Measurements from ENCODE around the gene ACP2. TPM values are rescaled to one million over a fixed set of nuclear protein-coding genes. Genes with fewer than 3 reads are reported as not detected.

Gene ACP2
- total RNA-seq, 1 experiment from 2014 or later: 24.2 TPM

- no peaks in the 10 kb centered on the region for H3K27me3 ChIP-seq (ENCODE audit: control insufficient read depth, insufficient read depth, low read length)
- peak; percentile 52 for DNase-seq
- peaks cover 10% of the 10 kb centered on the region for H3K36me3 ChIP-seq (replicated peaks; ENCODE audit: control insufficient read depth, insufficient read depth, low read length)
- H3K4me3 ChIP-seq (ENCODE audit: insufficient read depth, low read depth, low read length): no peak overlapping the region
Observed at GRCh38 chr11:47272706-47273105, 24.1 kb upstream of the ACP2 start.

DNA sequence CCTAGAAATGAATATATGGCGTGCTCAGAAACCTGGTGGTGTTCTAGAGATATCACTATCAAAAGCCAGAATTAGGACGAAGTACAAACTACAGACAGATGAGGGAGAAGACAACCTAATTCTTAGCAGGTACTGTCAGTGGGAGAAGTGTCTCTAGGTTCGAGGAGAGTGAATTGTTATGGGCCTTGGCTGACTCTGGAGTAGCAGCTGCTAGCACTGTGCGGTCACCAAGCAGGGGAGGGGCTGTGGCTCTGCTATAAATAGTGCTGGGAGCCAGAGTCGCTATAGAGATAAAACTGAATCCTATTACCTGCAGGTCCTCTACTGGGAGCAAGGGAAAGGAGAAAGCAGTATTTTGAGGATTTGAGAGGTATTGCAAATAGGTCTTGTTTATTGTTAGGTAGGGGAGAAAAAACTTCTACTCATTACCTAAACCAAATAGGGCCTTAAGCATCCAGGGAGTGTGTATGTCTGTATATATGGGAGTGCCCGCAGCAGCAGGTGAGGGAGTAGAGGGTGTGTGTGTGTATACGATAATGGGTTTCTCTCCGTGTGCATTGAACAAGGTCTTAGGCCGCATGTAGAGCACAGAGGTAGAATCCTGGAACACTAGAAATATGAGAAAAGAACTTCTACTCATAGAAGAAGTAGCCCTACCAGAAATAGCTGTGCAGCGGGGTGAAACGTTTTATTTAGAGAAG, 23.5 kb upstream of the ACP2 start:
- DNase-seq: no peak
- H3K36me3 ChIP-seq (replicated peaks; ENCODE audit: control insufficient read depth, insufficient read depth, low read length): peaks cover 10% of the 10 kb centered on the region
- H3K4me3 ChIP-seq (ENCODE audit: insufficient read depth, low read depth, low read length): no peak overlapping the region
- no peaks in the 10 kb centered on the region for H3K27me3 ChIP-seq (ENCODE audit: control insufficient read depth, insufficient read depth, low read length)

DNA sequence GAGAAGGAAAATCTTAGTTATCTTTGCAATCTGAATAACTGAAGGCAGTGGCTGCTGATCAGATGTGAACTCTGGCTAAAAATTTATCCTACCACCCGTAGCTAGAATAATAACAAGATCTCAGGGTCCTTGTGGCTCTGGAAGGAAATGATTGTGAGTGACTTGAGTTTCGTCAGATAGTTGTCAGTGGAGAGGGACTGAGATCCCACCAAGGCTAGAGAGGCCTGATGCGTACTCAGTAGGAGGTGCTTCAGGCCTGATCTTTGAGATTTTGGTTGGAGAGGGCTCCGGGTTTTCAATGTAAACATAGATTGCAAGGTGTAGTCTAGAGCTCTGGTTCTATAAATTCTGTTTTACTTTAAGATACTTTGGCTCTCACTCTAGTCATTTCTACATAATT, 22.7 kb upstream of the ACP2 start:
- Histone ChIP-seq H3K4me3 (ENCODE audit: insufficient read depth, low read depth, low read length) (no peak overlapping the region), H3K27me3 (ENCODE audit: control insufficient read depth, insufficient read depth, low read length) (no peaks in the 10 kb centered on the region), H3K36me3 (replicated peaks; ENCODE audit: control insufficient read depth, insufficient read depth, low read length) (peaks cover 6% of the 10 kb centered on the region)
- DNase-seq: no peak

- H3K27me3 ChIP-seq (ENCODE audit: control insufficient read depth, insufficient read depth, low read length): no peaks in the 10 kb centered on the region
- H3K36me3 ChIP-seq (replicated peaks; ENCODE audit: control insufficient read depth, insufficient read depth, low read length): no peaks in the 10 kb centered on the region; the same call in none of the 2 replicates
- peak overlapping the region; percentile 82 for H3K4me3 ChIP-seq (ENCODE audit: insufficient read depth, low read depth, low read length)
- DNase-seq: peak; percentile 91
Observed at GRCh38 chr11:47270331-47271271, 22.0 kb upstream of the ACP2 start.

DNA sequence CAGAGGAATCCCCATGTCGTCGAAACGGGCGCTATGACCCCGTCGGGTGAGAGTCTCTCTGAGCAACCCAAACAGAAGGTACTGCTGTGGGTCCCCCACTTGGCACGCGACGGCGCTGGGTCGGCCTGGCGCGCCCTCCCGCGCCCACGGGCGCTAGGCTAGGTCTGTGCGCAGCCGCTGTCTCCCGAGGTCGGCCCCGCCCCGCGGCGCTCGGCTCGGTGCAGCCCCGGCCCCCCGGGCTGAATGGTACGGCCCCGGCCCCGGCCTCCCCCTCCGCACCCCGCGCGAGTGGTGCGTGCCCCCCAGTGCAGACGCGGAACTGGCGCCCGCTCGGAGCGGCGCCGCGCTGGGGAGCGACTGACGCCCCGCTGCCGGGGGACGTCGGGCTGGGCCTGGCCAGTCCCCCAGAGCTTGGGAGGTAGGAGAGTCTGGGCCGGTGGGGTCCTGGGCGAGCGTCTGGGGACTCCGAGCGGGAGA, 21.3 kb upstream of the ACP2 start, which contains the start of gene MADD:
Gene MADD (plus strand): TSS at position 305 of the 477 bp plus-strand sequence.
- H3K27me3 ChIP-seq (ENCODE audit: control insufficient read depth, insufficient read depth, low read length): no peaks in the 10 kb centered on the region
- no peaks in the 10 kb centered on the region; the same call in none of the 2 replicates for H3K36me3 ChIP-seq (replicated peaks; ENCODE audit: control insufficient read depth, insufficient read depth, low read length)
- DNase-seq: peak; percentile 95
- peak within 1 kb of the TSS; percentile 82 for H3K4me3 ChIP-seq (ENCODE audit: insufficient read depth, low read depth, low read length)

- Histone ChIP-seq H3K4me3 (ENCODE audit: insufficient read depth, low read depth, low read length) (peak overlapping the region; percentile 82), H3K36me3 (replicated peaks; ENCODE audit: control insufficient read depth, insufficient read depth, low read length) (no peaks in the 10 kb centered on the region; the same call in 1 of the 2 replicates), H3K27me3 (ENCODE audit: control insufficient read depth, insufficient read depth, low read length) (no peaks in the 10 kb centered on the region)
- peak; percentile 98 for DNase-seq
Observed at GRCh38 chr11:47269002-47269828, 20.6 kb upstream of the ACP2 start.

- no peak for DNase-seq
- Histone ChIP-seq H3K4me3 (ENCODE audit: insufficient read depth, low read depth, low read length) (peak overlapping the region; percentile 82; the same call in 1 of the 2 replicates), H3K36me3 (replicated peaks; ENCODE audit: control insufficient read depth, insufficient read depth, low read length) (no peaks in the 10 kb centered on the region; the same call in 1 of the 2 replicates), H3K27me3 (ENCODE audit: control insufficient read depth, insufficient read depth, low read length) (no peaks in the 10 kb centered on the region)
Observed at GRCh38 chr11:47268448-47269001, 19.9 kb upstream of the ACP2 start.

GRCh38 chr11:47267876-47268275, 19.3 kb upstream of the ACP2 start:
- no peaks in the 10 kb centered on the region for H3K27me3 ChIP-seq (ENCODE audit: control insufficient read depth, insufficient read depth, low read length)
- DNase-seq: no peak
- H3K36me3 ChIP-seq (replicated peaks; ENCODE audit: control insufficient read depth, insufficient read depth, low read length): no peaks in the 10 kb centered on the region; the same call in 1 of the 2 replicates
- H3K4me3 ChIP-seq (ENCODE audit: insufficient read depth, low read depth, low read length): no peak overlapping the region

GRCh38 chr11:47264521-47264920, 15.9 kb upstream of the ACP2 start:
- no peaks in the 10 kb centered on the region; the same call in 1 of the 2 replicates for H3K36me3 ChIP-seq (replicated peaks; ENCODE audit: control insufficient read depth, insufficient read depth, low read length)
- no peak for DNase-seq
- H3K27me3 ChIP-seq (ENCODE audit: control insufficient read depth, insufficient read depth, low read length): no peaks in the 10 kb centered on the region
- H3K4me3 ChIP-seq (ENCODE audit: insufficient read depth, low read depth, low read length): no peak overlapping the region

GRCh38 chr11:47264119-47264518, 15.5 kb upstream of the ACP2 start:
- H3K27me3 ChIP-seq (ENCODE audit: control insufficient read depth, insufficient read depth, low read length): no peaks in the 10 kb centered on the region
- DNase-seq: no peak
- H3K4me3 ChIP-seq (ENCODE audit: insufficient read depth, low read depth, low read length): no peak overlapping the region
- no peaks in the 10 kb centered on the region; the same call in 1 of the 2 replicates for H3K36me3 ChIP-seq (replicated peaks; ENCODE audit: control insufficient read depth, insufficient read depth, low read length)

- no peak overlapping the region for H3K4me3 ChIP-seq (ENCODE audit: insufficient read depth, low read depth, low read length)
- H3K27me3 ChIP-seq (ENCODE audit: control insufficient read depth, insufficient read depth, low read length): no peaks in the 10 kb centered on the region
- no peaks in the 10 kb centered on the region; the same call in 1 of the 2 replicates for H3K36me3 ChIP-seq (replicated peaks; ENCODE audit: control insufficient read depth, insufficient read depth, low read length)
- DNase-seq: no peak
Observed at GRCh38 chr11:47261291-47261800, 12.7 kb upstream of the ACP2 start.

DNA sequence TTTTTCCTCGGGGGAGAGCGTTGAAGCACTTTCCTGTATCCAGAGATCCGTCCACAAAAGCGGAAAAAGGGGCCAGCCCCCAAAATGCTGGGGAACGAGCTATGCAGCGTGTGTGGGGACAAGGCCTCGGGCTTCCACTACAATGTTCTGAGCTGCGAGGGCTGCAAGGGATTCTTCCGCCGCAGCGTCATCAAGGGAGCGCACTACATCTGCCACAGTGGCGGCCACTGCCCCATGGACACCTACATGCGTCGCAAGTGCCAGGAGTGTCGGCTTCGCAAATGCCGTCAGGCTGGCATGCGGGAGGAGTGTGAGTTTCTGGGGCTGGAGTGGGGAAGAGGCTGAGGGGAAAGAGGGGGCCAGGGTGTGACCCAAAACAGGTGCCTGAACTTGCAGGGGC, 11.8 kb upstream of the ACP2 start:
- H3K4me3 ChIP-seq (ENCODE audit: insufficient read depth, low read depth, low read length): no peak overlapping the region

DNA sequence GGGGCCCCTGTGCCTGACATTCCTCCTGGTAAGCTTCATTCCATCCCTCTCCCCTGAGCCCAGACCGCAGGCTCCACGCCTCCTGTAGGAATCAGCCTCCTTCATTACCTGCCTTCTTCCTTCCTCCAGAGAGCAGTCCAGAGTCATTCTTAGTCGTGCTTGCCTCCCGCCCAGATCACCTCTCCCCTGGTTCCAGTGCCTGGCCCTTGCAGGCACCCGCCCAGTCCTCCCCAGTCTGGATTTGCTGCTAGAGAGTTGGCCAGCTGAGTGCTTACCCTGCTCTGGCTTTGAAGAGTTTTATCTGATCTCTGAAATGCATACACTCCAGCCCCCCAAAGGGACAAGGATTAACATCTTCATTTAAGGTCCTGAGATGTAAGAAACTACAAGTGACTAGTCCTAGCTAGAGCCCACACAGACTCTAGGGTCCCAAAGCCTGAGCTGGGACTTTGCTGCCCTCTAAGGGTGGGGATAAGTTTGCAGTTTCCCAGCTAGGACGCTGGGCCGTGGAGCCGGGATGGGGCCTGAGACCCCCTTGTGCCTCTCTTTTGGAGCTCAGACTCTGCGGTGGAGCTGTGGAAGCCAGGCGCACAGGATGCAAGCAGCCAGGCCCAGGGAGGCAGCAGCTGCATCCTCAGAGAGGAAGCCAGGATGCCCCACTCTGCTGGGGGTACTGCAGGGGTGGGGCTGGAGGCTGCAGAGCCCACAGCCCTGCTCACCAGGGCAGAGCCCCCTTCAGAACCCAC, 10.8 kb upstream of the ACP2 start:
- H3K36me3 ChIP-seq (replicated peaks; ENCODE audit: control insufficient read depth, insufficient read depth, low read length): no peaks in the 10 kb centered on the region
- DNase-seq: peak; percentile 89
- H3K4me3 ChIP-seq (ENCODE audit: insufficient read depth, low read depth, low read length): no peak overlapping the region
- no peaks in the 10 kb centered on the region for H3K27me3 ChIP-seq (ENCODE audit: control insufficient read depth, insufficient read depth, low read length)

More for the DNA sequence above, 11.8 kb upstream of the ACP2 start:
- DNase-seq: no peak
- H3K36me3 ChIP-seq (replicated peaks; ENCODE audit: control insufficient read depth, insufficient read depth, low read length): no peaks in the 10 kb centered on the region
- no peaks in the 10 kb centered on the region for H3K27me3 ChIP-seq (ENCODE audit: control insufficient read depth, insufficient read depth, low read length)

Measured in H7 (cell line).